AG09319 (cell line): ENCODE measurements around the gene EPB41L4B.

Source experiments
- DNase-seq: peaks from one replicate; pipeline ENCODE4 v3.0.0-alpha.2; 2010; ENCODE audit warnings: low read depth; ENCODE audit errors: extremely low read depth
- CTCF ChIP-seq: IDR thresholded peaks from 2 replicates; pipeline ENCODE4 v1.5.1; 2011; ENCODE audit warnings: low read depth, mild to moderate bottlenecking, inconsistent platforms, low read length, moderate library complexity

EPB41L4B gene

DNA sequence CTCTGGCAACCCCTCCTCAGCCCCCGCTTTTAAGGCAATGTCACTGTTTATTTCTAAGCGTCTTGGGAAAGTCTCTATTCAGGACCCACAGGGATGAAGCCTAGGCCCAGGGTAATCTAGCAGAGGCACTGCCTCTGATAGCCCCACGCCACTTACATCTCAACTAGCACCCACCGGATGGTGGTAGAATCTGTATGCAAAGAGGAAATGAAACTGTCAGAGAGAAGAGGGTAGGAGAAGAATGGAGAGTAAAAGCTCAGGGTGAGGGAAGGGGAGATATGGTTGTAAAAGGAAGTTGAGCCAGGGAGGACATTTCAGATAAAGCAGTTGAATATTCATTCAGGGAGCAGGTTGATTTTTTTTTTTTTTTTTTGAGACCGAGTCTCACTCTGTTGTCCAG, 156.8 kb downstream of the EPB41L4B start:
- no peak for TF ChIP-seq CTCF
- DNase-seq = no peak

- TF ChIP-seq CTCF = no peak
- DNase-seq = no peak
These were observed 157.7 kb downstream of the EPB41L4B start for GRCh38 chr9:109163194-109163593.

GRCh38 chr9:109162677-109163076, 158.2 kb downstream of the EPB41L4B start:
- DNase-seq = no peak
- TF ChIP-seq CTCF = no peak

DNA sequence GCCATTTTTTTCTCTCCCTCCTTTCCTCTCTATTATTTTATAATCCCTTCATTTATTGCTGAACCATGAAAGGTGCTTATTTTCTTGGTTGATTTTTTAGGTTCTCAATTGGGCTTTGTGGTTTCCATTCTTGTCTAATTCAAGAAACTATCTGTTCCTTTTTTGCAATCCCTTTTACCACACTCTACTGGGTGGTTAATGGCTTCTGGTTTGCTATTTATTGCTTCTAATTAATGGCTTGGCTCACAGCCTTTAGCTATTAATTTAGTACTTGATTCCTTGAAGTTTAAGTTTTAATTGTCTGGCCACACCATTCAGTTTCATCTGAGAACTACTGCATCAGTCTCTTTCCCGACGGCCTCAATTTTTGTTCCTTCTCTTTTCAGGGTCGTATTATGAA, 159.4 kb downstream of the EPB41L4B start:
- no peak for DNase-seq

GRCh38 chr9:109159583-109159982, 161.3 kb downstream of the EPB41L4B start:
- TF ChIP-seq CTCF = no peak
- no peak for DNase-seq

More for the DNA sequence above, 159.4 kb downstream of the EPB41L4B start:
- no peak for TF ChIP-seq CTCF

DNA sequence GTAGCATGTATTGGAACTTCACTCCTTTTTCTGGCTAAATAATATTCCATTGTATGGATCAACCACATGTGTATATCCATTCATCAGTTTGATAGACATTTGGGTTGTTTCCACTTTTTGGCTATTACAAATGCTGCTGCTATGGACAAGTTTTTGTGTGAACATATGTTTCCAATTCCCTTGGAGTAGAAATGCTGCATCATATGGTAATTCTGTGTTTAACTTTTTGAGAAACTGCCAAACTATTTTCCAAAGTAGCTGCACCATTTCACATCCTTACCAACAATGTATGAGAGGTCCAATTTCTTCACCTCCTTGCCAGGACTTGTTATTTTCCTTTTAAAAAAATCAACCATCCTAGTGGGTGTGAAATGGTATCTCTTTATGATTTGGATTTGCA, 162.2 kb downstream of the EPB41L4B start:
- DNase-seq = no peak
- TF ChIP-seq CTCF = no peak

- TF ChIP-seq CTCF = no peak
- no peak for DNase-seq
These were observed 164.2 kb downstream of the EPB41L4B start for GRCh38 chr9:109156708-109157107.
